Trophoblast cell (in vitro differentiated cells and primary cell): ENCODE measurements around the gene SEC16A.

Experiments used
- DNase-seq, 2 donors: peaks; one replicate each; pipeline ENCODE4 v3.0.0-alpha.2; 2016
- H2AFZ ChIP-seq: 2 replicates; pipeline ENCODE4 v1.6.1; 2013; ENCODE audit warnings: low read length, moderate library complexity, mild to moderate bottlenecking; ENCODE audit not compliant: insufficient read depth, poor library complexity
- H2AK5ac ChIP-seq: 2 replicates; pipeline ENCODE4 v1.6.1; 2013; ENCODE audit warnings: mild to moderate bottlenecking, low read length
- H2BK120ac ChIP-seq: 2 replicates; pipeline ENCODE4 v1.6.1; 2013; ENCODE audit warnings: low read length, mild to moderate bottlenecking, moderate library complexity; ENCODE audit not compliant: insufficient read depth, poor library complexity
- H2BK12ac ChIP-seq: 2 replicates; pipeline ENCODE4 v1.6.1; 2013; ENCODE audit warnings: mild to moderate bottlenecking, low read length, moderate library complexity
- H2BK5ac ChIP-seq: 2 replicates; pipeline ENCODE4 v1.6.1; 2013; ENCODE audit warnings: low read length, low read depth, moderate library complexity, mild to moderate bottlenecking; ENCODE audit not compliant: poor library complexity
- H3K14ac ChIP-seq: 2 replicates; pipeline ENCODE4 v1.6.1; 2013; ENCODE audit warnings: mild to moderate bottlenecking, low read length
- H3K18ac ChIP-seq: 2 replicates; pipeline ENCODE4 v1.6.1; 2013; ENCODE audit warnings: mild to moderate bottlenecking, low read length
- H3K23ac ChIP-seq: 2 replicates; pipeline ENCODE4 v1.6.1; 2013; ENCODE audit warnings: low read length
- H3K27ac ChIP-seq: 2 replicates; pipeline ENCODE4 v1.5.1; 2013; ENCODE audit warnings: low read depth, mild to moderate bottlenecking, inconsistent platforms, low read length, moderate library complexity
- H3K27me3 ChIP-seq: 2 replicates; pipeline ENCODE4 v1.6.1; 2013; ENCODE audit warnings: inconsistent platforms, mild to moderate bottlenecking, low read length, moderate library complexity; ENCODE audit not compliant: insufficient read depth
- H3K36me3 ChIP-seq, 2 experiments: 1 replicate in 1 of 2; 2 replicates in 1 of 2; pipeline ENCODE4 v1.6.1; 2013; ENCODE audit warnings: low read length in 2 of 2, mild to moderate bottlenecking in 2 of 2, moderate library complexity in 1 of 2; ENCODE audit not compliant: insufficient read depth in 2 of 2, control insufficient read depth in 1 of 2
- H3K4ac ChIP-seq: 2 replicates; pipeline ENCODE4 v1.6.1; 2013; ENCODE audit warnings: low read depth, mild to moderate bottlenecking, low read length, moderate library complexity
- H3K4me1 ChIP-seq, 2 experiments: 1 replicate in 1 of 2; 2 replicates in 1 of 2; pipeline ENCODE4 v1.6.1; 2013; ENCODE audit warnings: low read length in 2 of 2, mild to moderate bottlenecking in 2 of 2, moderate library complexity in 1 of 2; ENCODE audit not compliant: insufficient read depth in 2 of 2, control insufficient read depth in 1 of 2
- H3K4me2 ChIP-seq: 2 replicates; pipeline ENCODE4 v1.6.1; 2013; ENCODE audit warnings: inconsistent platforms, mild to moderate bottlenecking, low read length, moderate library complexity
- H3K4me3 ChIP-seq: 2 replicates; pipeline ENCODE4 v1.5.1; 2013; ENCODE audit warnings: mild to moderate bottlenecking, low read depth, low read length, inconsistent platforms
- H3K79me1 ChIP-seq: one replicate; pipeline ENCODE4 v1.6.1; 2013; ENCODE audit warnings: low read length
- H3K79me2 ChIP-seq: 2 replicates; pipeline ENCODE4 v1.6.1; 2013; ENCODE audit warnings: low read length, mild to moderate bottlenecking; ENCODE audit not compliant: control insufficient read depth, insufficient read depth, poor library complexity
- H3K9ac ChIP-seq: 2 replicates; pipeline ENCODE4 v1.6.1; 2013; ENCODE audit warnings: mild to moderate bottlenecking, low read length
- H3K9me3 ChIP-seq: 2 replicates; pipeline ENCODE4 v1.6.1; 2013; ENCODE audit warnings: low read depth, mild to moderate bottlenecking, control low read depth, inconsistent platforms, low read length; ENCODE audit not compliant: insufficient read depth
- H4K12ac ChIP-seq: 2 replicates; pipeline ENCODE4 v1.6.1; 2013; ENCODE audit warnings: low read depth, mild to moderate bottlenecking, low read length, moderate library complexity
- H4K8ac ChIP-seq: 2 replicates; pipeline ENCODE4 v1.6.1; 2013; ENCODE audit warnings: low read depth, mild to moderate bottlenecking, low read length, moderate library complexity
- H4K91ac ChIP-seq: one replicate; pipeline ENCODE4 v1.6.1; 2013; ENCODE audit warnings: low read depth, mild to moderate bottlenecking, low read length, moderate library complexity
- WGBS: extraction: QIAGEN DNeasy Blood & Tissue Kit; methylation state at CpG from one replicate; pipeline ENCODE4 v1.1.7; 2013; ENCODE audit warnings: missing lambda C conversion rate; ENCODE audit not compliant: insufficient read length, insufficient coverage; ENCODE audit errors: extremely low coverage; 5-methylcytosine and 5-hydroxymethylcytosine counted together

The SEC16A gene

GRCh38 chr9:136398286-136398685 lies 84.6 kb downstream of the SEC16A start:
- peaks cover 49 to 56% of the 10 kb centered on the region in 2 experiments for H3K36me3 ChIP-seq
- H2BK12ac ChIP-seq: no peak overlapping the region
- H2BK120ac ChIP-seq: no peak overlapping the region
- H3K4ac ChIP-seq: no peak overlapping the region
- H3K23ac ChIP-seq: no peak overlapping the region
- no peak overlapping the region for H2BK5ac ChIP-seq
- WGBS: no CpG with 5 or more reads among the region's 12 CpGs
- peaks cover 16 to 30% of the 10 kb centered on the region in 2 experiments for H3K4me1 ChIP-seq
- no peaks in the 10 kb centered on the region for H3K9me3 ChIP-seq
- H3K79me1 ChIP-seq: peaks cover 5% of the 10 kb centered on the region
- no peak overlapping the region for H3K9ac ChIP-seq
- no peak for DNase-seq
- H3K27ac ChIP-seq: no peak overlapping the region
- H3K14ac ChIP-seq: no peak overlapping the region
- no peak overlapping the region for H3K18ac ChIP-seq
- no peak overlapping the region for H2AK5ac ChIP-seq
- no peak overlapping the region for H2AFZ ChIP-seq
- H3K4me2 ChIP-seq: no peak overlapping the region
- peaks cover 9% of the 10 kb centered on the region for H3K79me2 ChIP-seq
- no peaks in the 10 kb centered on the region for H3K27me3 ChIP-seq
- H4K8ac ChIP-seq: no peak overlapping the region
- H3K4me3 ChIP-seq: no peak overlapping the region
- H4K91ac ChIP-seq: no peak overlapping the region
- H4K12ac ChIP-seq: no peak overlapping the region

DNA sequence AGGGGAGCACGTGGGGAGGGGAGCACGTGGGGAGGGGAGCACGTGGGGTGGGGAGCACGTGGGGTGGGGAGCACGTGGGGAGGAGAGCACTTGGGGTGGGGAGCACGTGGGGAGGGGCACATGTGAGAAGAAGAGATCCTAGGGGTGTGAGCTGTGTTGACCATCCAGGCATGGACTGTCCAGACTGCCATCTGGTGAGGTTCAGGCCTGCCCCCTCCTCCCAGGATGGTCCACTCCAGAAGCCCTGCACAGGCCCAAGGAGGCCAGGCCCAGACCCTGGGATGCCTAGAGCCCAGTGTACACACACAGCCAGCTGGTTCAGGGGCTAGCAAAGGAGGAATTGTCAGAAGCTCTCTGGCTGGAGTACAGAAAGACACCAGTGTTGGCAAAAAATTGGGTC lies 85.2 kb downstream of the SEC16A start:
- H2BK120ac ChIP-seq: no peak overlapping the region
- no peak overlapping the region for H2BK5ac ChIP-seq
- peaks cover 55 to 60% of the 10 kb centered on the region in 2 experiments for H3K36me3 ChIP-seq
- no peak overlapping the region for H4K91ac ChIP-seq
- H3K4ac ChIP-seq: no peak overlapping the region
- no CpG with 5 or more reads among the region's 6 CpGs for WGBS
- H3K14ac ChIP-seq: no peak overlapping the region
- H3K79me1 ChIP-seq: peaks cover 5% of the 10 kb centered on the region
- H3K27me3 ChIP-seq: no peaks in the 10 kb centered on the region
- H4K12ac ChIP-seq: no peak overlapping the region
- H3K4me2 ChIP-seq: no peak overlapping the region
- no peak for DNase-seq
- no peak overlapping the region for H2AFZ ChIP-seq
- H2BK12ac ChIP-seq: no peak overlapping the region
- H3K18ac ChIP-seq: no peak overlapping the region
- H3K9ac ChIP-seq: no peak overlapping the region
- no peak overlapping the region for H3K4me3 ChIP-seq
- no peak overlapping the region for H3K23ac ChIP-seq
- peaks cover 16 to 30% of the 10 kb centered on the region in 2 experiments for H3K4me1 ChIP-seq
- H4K8ac ChIP-seq: no peak overlapping the region
- H3K27ac ChIP-seq: no peak overlapping the region
- H3K9me3 ChIP-seq: no peaks in the 10 kb centered on the region
- H2AK5ac ChIP-seq: no peak overlapping the region
- peaks cover 9% of the 10 kb centered on the region for H3K79me2 ChIP-seq

GRCh38 chr9:136396219-136396515 lies 86.7 kb downstream of the SEC16A start:
- no peak overlapping the region for H3K14ac ChIP-seq
- no peak overlapping the region for H3K4me2 ChIP-seq
- no peak overlapping the region for H3K23ac ChIP-seq
- H3K4me1 ChIP-seq: peaks cover 7 to 20% of the 10 kb centered on the region in 2 experiments
- H2BK12ac ChIP-seq: no peak overlapping the region
- no peak overlapping the region for H4K12ac ChIP-seq
- H3K9ac ChIP-seq: no peak overlapping the region
- H2AK5ac ChIP-seq: no peak overlapping the region
- WGBS: no CpG with 5 or more reads among the region's 4 CpGs
- no peak overlapping the region for H2BK5ac ChIP-seq
- no peak overlapping the region for H4K8ac ChIP-seq
- no peak overlapping the region for H3K4ac ChIP-seq
- no peak overlapping the region for H3K4me3 ChIP-seq
- no peak overlapping the region for H2AFZ ChIP-seq
- H3K79me2 ChIP-seq: peaks cover 9% of the 10 kb centered on the region
- no peaks in the 10 kb centered on the region for H3K27me3 ChIP-seq
- no peak for DNase-seq
- no peak overlapping the region for H4K91ac ChIP-seq
- no peak overlapping the region for H3K27ac ChIP-seq
- H3K36me3 ChIP-seq: peaks cover 66 to 68% of the 10 kb centered on the region in 2 experiments
- no peaks in the 10 kb centered on the region for H3K9me3 ChIP-seq
- H3K79me1 ChIP-seq: peaks cover 3% of the 10 kb centered on the region
- no peak overlapping the region for H3K18ac ChIP-seq
- no peak overlapping the region for H2BK120ac ChIP-seq

GRCh38 chr9:136395345-136396218 lies 87.3 kb downstream of the SEC16A start:
- H4K12ac ChIP-seq: no peak overlapping the region
- H3K4me2 ChIP-seq: no peak overlapping the region
- H2BK5ac ChIP-seq: no peak overlapping the region
- no peak overlapping the region for H3K4me3 ChIP-seq
- H2BK120ac ChIP-seq: no peak overlapping the region
- no peak overlapping the region for H3K27ac ChIP-seq
- H4K91ac ChIP-seq: no peak overlapping the region
- no peak overlapping the region for H4K8ac ChIP-seq
- no peak overlapping the region for H3K18ac ChIP-seq
- peaks cover 3% of the 10 kb centered on the region for H3K79me1 ChIP-seq
- no peak overlapping the region for H3K14ac ChIP-seq
- no peak overlapping the region for H2BK12ac ChIP-seq
- no peak for DNase-seq
- H3K9me3 ChIP-seq: no peaks in the 10 kb centered on the region
- peaks cover 66 to 68% of the 10 kb centered on the region in 2 experiments for H3K36me3 ChIP-seq
- H3K27me3 ChIP-seq: no peaks in the 10 kb centered on the region
- no peak overlapping the region for H2AFZ ChIP-seq
- no peak overlapping the region for H3K23ac ChIP-seq
- no peak overlapping the region for H3K4ac ChIP-seq
- no CpG with 5 or more reads among the region's 26 CpGs for WGBS
- peaks cover 4 to 16% of the 10 kb centered on the region in 2 experiments for H3K4me1 ChIP-seq
- H3K79me2 ChIP-seq: peaks cover 9% of the 10 kb centered on the region
- H2AK5ac ChIP-seq: no peak overlapping the region
- no peak overlapping the region for H3K9ac ChIP-seq
